HG02884 (cell line): ENCODE data around the gene HOXD9.

Experiments used
- ATAC-seq: cut with Tn5 transposase; IDR thresholded peaks from one replicate; pipeline ENCODE4 v1.9.1; 2021; ENCODE audit warnings: mild to moderate bottlenecking, moderate library complexity; ENCODE audit not compliant: unreplicated experiment

The HOXD9 gene

DNA sequence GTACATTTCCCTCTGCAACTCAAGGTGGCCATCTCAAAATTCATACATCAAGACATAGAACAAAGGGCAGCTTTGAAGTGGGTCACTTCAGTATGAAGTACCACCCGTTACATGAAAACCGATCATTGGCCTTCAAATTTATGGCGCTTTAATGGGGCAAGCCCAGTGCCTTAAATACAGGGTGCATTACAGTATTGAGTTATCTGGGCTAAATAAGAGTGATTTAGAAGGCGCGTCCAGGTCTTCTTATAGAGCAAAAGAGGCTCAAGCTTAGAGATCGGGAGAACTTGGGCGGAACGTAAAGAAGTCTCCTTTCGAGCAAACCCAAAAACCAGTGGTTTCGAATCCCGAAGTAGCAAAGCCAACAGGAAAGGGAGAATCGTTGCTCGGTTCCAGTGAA lies 41.7 kb downstream of the HOXD9 start:
- no peak for ATAC-seq

DNA sequence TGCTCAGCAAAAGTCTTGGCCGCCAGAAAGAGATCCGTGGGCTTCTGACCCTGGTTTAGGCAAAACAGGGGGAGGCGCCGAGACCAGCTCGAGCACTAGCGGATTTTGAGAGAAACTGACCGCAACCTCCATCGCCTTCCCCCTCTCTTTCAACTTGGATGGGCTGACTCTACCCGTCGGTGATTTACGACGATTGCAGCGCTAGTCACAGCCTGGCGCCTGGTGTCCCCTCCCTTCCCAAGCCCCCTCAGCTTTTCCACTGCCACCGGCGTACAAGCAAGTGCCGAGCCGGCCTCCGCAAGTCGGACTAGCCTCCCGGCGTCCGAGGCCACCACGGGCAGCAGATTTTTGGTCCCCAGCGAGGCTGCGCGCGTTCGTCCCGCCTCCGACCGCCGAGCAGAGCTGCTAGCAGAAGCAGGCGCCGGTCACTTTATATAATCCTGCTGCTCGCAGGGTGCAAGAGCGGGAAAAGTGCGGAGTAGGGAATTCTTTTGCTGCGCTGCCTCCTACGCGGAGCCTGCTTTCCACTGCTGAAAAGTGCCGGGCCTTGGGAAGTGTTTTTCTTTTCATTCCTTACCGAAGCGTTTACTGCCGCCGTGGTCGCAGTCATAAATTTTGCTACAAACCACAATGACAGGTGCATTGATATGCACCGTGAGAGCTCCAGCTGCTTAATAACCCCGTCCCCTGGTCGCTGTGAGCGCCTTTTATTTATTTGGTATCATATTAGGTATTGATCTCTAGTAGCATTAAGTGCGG lies 42.3 kb downstream of the HOXD9 start:
- ATAC-seq: no peak

DNA sequence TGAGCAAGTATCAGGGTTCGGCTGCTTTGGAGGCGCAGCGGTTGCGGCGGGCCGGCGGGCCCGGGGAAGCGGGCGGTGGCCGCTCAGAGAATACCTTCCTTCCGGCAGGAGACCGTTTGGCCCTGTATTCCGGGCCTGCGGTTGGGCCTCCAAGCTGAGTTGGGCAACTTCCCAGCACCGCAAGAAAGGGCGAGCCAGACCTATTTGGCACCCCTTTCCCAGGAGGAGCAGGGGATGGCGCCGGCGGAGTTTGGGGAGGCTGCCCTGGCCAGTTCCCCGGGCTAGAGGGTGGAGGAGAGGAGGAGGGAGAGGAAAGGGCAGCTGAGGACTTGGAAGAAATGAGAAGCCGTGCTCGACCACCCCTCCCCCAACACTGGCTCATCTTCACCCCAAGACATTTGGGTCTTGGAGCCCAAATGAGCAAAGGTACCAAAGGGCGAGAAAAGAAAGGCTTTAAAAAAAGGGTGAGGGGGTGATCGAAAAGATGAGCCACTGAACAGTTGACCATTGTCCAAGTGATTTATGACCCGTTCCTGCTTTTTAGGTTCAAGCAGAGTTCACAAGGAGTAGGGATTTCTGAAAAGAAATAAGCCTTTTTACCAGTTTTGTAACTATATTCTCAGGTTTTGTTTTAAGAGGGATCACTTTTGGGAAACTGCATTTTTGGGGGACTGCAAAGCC lies 43.0 kb downstream of the HOXD9 start:
- no peak for ATAC-seq

DNA sequence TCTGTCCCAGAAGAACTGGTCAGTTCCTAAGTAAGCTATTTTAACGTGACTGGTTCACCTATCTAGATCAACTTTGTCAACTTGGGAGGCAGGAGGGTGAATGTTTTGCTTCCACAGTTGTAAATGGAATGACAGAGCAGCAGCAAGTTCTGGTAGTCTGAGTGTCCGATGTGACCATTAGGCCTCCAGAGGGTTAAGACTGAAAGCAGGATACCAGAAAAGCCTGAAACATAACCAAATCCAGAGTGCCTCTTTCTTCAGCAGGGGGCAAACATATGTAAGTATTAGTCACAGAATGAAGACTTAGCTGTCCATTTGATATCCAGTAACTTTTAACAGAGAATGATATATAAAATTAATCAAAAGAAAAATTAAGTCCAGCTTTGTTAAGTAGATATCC lies 43.8 kb downstream of the HOXD9 start:
- ATAC-seq: no peak

DNA sequence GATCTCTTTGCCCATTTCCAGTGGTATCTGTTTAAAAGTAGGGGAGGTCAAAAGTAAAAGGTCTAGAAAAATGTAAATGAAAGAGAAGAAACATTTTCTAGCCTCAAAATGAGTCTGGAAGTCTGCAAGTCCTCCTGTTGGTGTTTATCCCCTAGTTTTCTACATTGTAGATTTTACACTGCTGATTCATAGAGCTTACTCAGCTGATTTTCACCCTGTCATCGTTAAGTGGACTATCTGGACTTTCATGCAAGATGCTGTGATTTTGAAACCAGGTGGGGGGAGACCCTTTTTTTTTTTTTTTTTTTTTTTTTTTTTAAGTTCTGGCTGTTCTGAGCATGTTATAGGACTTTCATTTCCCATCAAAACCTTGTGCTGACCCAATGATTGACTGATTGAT lies 44.9 kb downstream of the HOXD9 start:
- no peak for ATAC-seq

DNA sequence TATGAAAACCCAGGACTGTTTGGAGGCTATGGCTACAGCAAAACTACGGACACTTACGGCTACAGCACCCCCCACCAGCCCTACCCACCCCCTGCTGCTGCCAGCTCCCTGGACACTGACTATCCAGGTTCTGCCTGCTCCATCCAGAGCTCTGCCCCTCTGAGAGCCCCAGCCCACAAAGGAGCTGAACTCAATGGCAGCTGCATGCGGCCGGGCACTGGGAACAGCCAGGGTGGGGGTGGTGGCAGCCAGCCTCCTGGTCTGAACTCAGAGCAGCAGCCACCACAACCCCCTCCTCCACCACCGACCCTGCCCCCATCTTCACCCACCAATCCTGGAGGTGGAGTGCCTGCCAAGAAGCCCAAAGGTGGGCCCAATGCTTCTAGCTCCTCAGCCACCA lies 46.7 kb downstream of the HOXD9 start:
- no peak for ATAC-seq

DNA sequence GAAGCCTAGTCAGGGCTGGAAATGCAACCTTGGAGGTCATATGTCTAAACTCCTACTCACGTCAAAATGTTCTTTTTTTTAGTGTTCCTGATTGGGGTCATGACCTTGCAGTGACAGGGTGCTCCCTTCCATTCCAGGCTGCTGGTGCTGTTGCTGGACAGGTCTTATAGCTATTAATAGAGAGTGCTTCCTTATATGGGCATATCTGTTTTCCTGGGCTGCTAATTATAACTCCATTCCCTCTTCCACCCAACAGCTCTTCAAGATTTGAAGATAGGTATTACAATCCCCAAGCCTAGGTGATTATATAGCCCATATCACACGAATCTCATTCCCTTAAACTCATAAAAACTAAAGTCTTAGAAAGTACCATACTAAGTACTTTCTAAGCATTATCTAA lies 47.2 kb downstream of the HOXD9 start:
- no peak for ATAC-seq

DNA sequence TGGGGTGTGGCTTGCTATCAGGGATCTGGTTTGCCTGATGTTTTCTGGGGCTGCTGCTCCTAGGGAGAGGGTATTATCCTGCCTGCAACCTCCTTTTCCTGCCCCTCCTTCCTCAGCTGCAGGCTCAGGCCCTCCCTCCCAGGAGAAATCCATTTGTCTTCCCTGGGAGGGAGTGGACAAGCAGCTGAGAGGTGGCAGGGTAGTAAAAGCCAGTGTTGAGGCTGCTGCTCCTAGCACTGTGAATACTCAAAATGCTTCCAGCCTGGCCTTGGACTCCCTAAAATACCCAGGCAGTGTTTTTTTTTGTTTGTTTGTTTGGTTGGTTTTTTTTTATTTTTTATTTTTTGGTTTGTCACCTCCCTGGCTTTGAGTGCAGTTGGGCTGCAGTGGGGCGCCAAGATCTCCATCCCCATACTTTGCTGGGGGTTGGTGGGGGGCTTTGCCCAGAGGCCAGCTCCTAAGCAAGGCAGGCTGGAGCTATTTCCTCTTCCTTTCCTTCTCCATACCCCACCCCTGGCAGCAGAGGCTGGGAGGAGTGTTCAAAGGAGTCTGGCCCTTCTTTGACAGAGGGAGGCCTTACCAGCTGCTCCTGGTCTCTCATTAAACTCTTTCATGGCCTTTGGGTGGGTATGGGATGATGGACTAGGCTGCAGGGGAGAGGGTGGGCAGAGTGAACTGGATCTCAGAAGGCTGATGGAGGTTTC lies 48.2 kb downstream of the HOXD9 start:
- ATAC-seq: no peak

DNA sequence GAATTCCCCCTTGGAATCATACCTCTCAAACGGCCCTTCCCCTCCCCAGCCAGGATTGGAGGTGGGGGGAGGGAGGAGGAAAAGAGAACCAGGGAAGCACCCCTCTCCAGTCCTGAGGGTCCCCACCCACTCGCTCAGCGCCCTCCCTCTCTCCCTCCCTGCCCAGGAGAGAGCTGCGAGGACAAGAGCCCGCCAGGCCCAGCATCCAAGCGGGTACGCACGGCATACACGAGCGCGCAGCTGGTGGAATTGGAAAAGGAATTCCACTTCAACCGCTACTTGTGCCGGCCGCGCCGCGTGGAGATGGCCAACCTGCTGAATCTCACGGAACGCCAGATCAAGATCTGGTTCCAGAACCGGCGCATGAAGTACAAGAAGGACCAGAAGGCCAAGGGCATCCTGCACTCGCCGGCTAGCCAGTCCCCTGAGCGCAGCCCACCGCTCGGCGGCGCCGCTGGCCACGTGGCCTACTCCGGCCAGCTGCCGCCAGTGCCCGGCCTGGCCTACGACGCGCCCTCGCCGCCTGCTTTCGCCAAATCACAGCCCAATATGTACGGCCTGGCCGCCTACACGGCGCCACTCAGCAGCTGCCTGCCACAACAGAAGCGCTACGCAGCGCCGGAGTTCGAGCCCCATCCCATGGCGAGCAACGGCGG lies 49.0 kb downstream of the HOXD9 start:
- ATAC-seq: no peak

DNA sequence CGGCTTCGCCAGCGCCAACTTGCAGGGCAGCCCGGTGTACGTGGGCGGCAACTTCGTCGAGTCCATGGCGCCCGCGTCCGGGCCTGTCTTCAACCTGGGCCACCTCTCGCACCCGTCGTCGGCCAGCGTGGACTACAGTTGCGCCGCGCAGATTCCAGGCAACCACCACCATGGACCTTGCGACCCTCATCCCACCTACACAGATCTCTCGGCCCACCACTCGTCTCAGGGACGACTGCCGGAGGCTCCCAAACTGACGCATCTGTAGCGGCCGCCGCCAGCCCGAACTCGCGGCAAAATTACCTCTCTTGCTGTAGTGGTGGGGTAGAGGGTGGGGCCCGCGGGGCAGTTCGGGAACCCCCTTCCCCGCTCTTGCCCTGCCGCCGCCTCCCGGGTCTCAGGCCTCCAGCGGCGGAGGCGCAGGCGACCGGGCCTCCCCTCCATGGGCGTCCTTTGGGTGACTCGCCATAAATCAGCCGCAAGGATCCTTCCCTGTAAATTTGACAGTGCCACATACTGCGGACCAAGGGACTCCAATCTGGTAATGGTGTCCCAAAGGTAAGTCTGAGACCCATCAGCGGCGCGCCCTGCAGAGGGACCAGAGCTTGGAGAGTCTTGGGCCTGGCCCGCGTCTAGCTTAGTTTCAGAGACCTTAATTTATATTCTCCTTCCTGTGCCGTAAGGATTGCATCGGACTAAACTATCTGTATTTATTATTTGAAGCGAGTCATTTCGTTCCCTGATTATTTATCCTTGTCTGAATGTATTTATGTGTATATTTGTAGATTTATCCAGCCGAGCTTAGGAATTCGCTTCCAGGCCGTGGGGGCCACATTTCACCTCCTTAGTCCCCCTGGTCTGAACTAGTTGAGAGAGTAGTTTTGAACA lies 49.7 kb downstream of the HOXD9 start:
- ATAC-seq: no peak

DNA sequence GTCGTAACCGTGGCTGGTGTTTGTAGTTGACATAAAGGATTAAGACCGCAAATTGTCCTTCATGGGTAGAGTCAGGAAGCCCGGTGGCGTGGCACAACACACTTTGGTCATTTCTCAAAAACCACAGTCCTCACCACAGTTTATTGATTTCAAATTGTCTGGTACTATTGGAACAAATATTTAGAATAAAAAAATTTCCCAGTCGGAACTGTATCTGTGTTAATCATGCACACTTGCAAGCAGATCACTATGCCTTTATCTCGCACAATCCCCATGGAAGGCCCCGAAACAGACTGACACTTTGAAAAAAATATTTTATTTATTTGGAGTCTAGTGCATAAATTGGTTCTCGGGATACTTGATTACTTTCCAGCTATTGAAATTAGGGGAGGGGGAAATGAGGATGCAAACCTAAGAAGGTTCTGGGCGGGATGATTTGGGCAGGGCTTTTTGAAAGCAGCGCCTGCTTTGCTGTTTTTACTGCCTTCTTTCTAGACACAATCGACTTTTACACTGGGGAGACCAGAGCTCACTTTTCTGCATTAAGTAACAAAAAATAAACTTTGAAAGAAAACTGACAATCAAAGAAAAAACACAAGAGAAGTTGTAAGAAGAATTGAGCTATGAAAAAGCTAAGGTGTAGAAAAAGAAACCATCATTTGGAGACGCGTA lies 50.5 kb downstream of the HOXD9 start:
- no peak for ATAC-seq

DNA sequence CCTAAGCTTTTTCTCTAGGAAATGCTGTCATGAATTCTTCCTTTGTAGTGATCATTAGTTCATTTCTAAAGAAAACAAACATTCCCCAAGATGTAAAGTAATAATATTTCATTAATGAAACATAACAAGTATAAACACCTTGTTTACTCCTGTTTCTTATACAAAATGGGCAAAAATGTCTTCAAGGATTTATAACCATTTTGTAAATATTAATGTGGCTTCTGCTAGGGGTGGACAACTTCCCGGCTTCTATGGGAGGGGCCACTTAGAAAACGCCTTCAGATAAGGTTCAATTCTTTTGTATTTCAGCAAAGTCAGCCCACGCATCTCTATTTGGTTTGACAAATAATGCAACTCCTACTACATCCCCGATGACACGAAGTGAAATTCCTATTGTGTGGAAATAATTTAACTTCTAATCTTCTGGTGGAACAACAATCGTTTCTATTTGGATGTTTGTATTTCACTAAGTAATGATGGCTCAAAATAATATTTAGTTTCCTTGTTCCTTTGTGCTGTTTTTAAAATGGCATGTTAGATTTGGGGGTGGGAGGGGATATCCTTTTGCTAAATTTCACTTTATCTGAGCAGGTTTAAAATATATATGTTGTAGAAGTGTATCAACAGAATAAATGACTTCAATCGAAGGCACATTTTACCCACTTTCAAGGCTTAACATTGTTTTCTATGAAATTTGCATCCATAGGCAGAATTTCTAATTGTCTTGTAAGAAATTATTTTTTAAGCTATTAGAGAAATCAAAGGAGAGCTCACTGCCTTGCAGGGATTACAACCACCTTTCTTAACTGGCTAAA lies 51.3 kb downstream of the HOXD9 start:
- ATAC-seq: no peak

DNA sequence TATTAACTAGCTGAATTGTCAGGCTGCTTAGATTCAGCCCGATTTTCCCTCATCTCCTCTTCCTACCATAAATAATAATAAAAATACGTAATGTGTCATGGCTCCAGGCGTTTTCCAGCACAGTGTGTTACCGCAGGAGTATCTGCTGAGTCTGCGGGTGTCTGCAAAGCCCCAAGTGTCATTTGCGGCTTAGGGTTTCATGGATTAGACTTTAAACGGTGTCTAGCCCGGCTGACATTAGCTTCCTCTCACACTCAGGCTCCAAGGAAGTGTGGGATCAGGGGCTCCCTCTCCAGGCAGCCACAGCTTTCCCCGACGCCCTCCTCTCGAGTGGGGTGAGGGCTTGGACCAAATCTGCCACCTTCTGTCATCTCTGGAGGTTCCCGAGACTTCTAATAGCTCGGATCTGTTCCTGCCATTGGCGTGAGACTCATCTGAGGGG lies 51.9 kb downstream of the HOXD9 start:
- ATAC-seq: no peak
